ENCODE results near the gene ATP6V0C. TPM values are rescaled to one million over a fixed set of nuclear protein-coding genes. Genes with fewer than 3 reads are reported as not detected.

Gene ATP6V0C
- total and polyA plus RNA-seq, 2 of the 13 experiments (the other 11 are each of a cell fraction or from before 2014, with no cell fraction given), result 10.4 to 20.1 TPM

DNA sequence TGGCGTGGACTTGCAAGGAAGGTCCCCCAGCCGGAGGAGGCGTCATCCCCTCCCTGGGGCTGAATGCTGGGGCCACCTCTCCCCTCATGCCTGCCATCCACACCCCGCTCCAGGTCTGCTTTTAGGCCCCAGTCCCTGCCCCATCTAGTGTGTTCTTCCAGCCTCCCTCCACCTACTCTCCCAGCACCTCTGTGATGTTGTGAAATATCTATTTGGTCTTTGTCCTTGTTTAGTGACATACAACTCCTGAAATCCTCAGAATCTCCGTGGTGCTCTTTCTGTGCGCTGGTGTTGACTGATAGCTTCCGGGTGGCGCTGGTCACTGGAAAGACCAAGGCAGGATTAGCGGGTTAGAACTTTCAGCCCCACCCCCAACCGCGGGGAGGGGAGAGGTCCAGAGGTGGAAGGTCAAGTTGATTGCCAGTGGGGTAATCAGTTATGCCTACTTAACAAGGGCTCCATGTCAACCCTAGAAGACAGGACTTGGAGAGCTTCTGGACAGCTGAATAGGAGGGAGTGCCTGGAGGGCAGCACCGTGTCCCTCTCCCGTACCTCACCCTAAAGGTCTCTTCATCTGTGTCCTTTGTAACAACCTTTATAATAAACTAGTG, 28.7 kb upstream of the ATP6V0C start (continued):
- TF ChIP-seq, protein P1, sequence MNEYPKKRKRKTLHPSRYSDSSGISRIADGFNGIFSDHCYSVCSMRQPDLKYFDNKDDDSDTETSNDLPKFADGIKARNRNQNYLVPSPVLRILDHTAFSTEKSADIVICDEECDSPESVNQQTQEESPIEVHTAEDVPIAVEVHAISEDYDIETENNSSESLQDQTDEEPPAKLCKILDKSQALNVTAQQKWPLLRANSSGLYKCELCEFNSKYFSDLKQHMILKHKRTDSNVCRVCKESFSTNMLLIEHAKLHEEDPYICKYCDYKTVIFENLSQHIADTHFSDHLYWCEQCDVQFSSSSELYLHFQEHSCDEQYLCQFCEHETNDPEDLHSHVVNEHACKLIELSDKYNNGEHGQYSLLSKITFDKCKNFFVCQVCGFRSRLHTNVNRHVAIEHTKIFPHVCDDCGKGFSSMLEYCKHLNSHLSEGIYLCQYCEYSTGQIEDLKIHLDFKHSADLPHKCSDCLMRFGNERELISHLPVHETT (CRISPR knock-in tag; conservative IDR thresholded peaks at IDR 0.05), result peak; percentile 47; the same call in 1 of the 2 replicates
- TF ChIP-seq RBFOX2 (IDR thresholded peaks at IDR 0.05; ENCODE audit: low read depth, low read length) (no peak), ADNP (CRISPR knock-in tag; IDR thresholded peaks at IDR 0.05) (no peak), ZMYM2 (CRISPR knock-in tag; IDR thresholded peaks at IDR 0.05) (no peak), RBM22 (optimal IDR thresholded peaks at IDR 0.05; ENCODE audit: low read length) (no peak), NCOR1 (IDR thresholded peaks at IDR 0.05; ENCODE audit: borderline replicate concordance, low read length) (peak; percentile 87; the same call in 1 of the 2 replicates), HNRNPL (IDR thresholded peaks at IDR 0.05; ENCODE audit: low read depth, low read length) (no peak), GTF2F1 (IDR thresholded peaks at IDR 0.05; ENCODE audit: low read length) (no peak), ZNF720 (CRISPR knock-in tag; IDR thresholded peaks at IDR 0.05) (no peak), ELF1 (CRISPR knock-in tag; IDR thresholded peaks at IDR 0.05) (peak; percentile 91), EEA1 (CRISPR knock-in tag; IDR thresholded peaks at IDR 0.05; ENCODE audit: borderline replicate concordance) (no peak)
- TF ChIP-seq, protein P2, sequence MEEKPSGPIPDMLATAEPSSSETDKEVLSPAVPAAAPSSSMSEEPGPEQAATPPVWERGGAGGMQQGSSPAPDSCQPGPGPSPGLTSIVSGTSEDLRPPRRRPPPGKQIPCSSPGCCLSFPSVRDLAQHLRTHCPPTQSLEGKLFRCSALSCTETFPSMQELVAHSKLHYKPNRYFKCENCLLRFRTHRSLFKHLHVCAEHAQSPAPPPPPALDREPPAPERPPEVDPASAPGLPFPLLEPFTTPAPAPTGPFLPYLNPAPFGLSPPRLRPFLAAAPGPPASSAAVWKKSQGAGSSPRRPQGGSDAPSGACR (CRISPR knock-in tag; IDR thresholded peaks at IDR 0.05), result peak; percentile 15; the same call in 1 of the 2 replicates
- TF ChIP-seq, protein P3, sequence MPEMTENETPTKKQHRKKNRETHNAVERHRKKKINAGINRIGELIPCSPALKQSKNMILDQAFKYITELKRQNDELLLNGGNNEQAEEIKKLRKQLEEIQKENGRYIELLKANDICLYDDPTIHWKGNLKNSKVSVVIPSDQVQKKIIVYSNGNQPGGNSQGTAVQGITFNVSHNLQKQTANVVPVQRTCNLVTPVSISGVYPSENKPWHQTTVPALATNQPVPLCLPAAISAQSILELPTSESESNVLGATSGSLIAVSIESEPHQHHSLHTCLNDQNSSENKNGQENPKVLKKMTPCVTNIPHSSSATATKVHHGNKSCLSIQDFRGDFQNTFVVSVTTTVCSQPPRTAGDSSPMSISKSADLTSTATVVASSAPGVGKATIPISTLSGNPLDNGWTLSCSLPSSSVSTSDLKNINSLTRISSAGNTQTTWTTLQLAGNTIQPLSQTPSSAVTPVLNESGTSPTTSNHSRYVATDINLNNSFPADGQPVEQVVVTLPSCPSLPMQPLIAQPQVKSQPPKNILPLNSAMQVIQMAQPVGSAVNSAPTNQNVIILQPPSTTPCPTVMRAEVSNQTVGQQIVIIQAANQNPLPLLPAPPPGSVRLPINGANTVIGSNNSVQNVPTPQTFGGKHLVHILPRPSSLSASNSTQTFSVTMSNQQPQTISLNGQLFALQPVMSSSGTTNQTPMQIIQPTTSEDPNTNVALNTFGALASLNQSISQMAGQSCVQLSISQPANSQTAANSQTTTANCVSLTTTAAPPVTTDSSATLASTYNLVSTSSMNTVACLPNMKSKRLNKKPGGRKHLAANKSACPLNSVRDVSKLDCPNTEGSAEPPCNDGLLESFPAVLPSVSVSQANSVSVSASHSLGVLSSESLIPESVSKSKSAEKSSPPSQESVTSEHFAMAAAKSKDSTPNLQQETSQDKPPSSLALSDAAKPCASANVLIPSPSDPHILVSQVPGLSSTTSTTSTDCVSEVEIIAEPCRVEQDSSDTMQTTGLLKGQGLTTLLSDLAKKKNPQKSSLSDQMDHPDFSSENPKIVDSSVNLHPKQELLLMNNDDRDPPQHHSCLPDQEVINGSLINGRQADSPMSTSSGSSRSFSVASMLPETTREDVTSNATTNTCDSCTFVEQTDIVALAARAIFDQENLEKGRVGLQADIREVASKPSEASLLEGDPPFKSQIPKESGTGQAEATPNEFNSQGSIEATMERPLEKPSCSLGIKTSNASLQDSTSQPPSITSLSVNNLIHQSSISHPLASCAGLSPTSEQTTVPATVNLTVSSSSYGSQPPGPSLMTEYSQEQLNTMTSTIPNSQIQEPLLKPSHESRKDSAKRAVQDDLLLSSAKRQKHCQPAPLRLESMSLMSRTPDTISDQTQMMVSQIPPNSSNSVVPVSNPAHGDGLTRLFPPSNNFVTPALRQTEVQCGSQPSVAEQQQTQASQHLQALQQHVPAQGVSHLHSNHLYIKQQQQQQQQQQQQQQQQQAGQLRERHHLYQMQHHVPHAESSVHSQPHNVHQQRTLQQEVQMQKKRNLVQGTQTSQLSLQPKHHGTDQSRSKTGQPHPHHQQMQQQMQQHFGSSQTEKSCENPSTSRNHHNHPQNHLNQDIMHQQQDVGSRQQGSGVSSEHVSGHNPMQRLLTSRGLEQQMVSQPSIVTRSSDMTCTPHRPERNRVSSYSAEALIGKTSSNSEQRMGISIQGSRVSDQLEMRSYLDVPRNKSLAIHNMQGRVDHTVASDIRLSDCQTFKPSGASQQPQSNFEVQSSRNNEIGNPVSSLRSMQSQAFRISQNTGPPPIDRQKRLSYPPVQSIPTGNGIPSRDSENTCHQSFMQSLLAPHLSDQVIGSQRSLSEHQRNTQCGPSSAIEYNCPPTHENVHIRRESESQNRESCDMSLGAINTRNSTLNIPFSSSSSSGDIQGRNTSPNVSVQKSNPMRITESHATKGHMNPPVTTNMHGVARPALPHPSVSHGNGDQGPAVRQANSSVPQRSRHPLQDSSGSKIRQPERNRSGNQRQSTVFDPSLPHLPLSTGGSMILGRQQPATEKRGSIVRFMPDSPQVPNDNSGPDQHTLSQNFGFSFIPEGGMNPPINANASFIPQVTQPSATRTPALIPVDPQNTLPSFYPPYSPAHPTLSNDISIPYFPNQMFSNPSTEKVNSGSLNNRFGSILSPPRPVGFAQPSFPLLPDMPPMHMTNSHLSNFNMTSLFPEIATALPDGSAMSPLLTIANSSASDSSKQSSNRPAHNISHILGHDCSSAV (CRISPR knock-in tag; IDR thresholded peaks at IDR 0.05; ENCODE audit: borderline replicate concordance), result no peak
- TF ChIP-seq, protein P4, sequence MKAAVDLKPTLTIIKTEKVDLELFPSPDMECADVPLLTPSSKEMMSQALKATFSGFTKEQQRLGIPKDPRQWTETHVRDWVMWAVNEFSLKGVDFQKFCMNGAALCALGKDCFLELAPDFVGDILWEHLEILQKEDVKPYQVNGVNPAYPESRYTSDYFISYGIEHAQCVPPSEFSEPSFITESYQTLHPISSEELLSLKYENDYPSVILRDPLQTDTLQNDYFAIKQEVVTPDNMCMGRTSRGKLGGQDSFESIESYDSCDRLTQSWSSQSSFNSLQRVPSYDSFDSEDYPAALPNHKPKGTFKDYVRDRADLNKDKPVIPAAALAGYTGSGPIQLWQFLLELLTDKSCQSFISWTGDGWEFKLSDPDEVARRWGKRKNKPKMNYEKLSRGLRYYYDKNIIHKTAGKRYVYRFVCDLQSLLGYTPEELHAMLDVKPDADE (CRISPR knock-in tag; IDR thresholded peaks at IDR 0.05), result no peak
- TF ChIP-seq, protein P5, sequence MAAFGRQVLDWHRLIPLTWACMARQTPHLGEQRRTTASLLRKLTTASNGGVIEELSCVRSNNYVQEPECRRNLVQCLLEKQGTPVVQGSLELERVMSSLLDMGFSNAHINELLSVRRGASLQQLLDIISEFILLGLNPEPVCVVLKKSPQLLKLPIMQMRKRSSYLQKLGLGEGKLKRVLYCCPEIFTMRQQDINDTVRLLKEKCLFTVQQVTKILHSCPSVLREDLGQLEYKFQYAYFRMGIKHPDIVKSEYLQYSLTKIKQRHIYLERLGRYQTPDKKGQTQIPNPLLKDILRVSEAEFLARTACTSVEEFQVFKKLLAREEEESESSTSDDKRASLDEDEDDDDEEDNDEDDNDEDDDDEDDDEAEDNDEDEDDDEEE (CRISPR knock-in tag; IDR thresholded peaks at IDR 0.05), result no peak
- TF ChIP-seq, protein P6, sequence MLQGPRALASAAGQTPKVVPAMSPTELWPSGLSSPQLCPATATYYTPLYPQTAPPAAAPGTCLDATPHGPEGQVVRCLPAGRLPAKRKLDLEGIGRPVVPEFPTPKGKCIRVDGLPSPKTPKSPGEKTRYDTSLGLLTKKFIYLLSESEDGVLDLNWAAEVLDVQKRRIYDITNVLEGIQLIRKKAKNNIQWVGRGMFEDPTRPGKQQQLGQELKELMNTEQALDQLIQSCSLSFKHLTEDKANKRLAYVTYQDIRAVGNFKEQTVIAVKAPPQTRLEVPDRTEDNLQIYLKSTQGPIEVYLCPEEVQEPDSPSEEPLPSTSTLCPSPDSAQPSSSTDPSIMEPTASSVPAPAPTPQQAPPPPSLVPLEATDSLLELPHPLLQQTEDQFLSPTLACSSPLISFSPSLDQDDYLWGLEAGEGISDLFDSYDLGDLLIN (CRISPR knock-in tag; IDR thresholded peaks at IDR 0.05; ENCODE audit: borderline replicate concordance), result 0 out of 2 replicates have a peak, but pooled peaks have one; percentile 61
